HG03565 (cell line): ENCODE results near the gene ZNF827.

Experiments used
- ATAC-seq: cut with Tn5 transposase; IDR thresholded peaks from one replicate; pipeline ENCODE4 v1.9.1; 2021; ENCODE audit warnings: mild to moderate bottlenecking, moderate library complexity; ENCODE audit not compliant: unreplicated experiment

ZNF827 gene

GRCh38 chr4:145935253-145936141 is 3.1 kb downstream of the ZNF827 start:
- ATAC-seq: peak; percentile 33

GRCh38 chr4:145934434-145935047 is 4.1 kb downstream of the ZNF827 start:
- no peak for ATAC-seq

GRCh38 chr4:145933134-145933533 is 5.5 kb downstream of the ZNF827 start:
- no peak for ATAC-seq

GRCh38 chr4:145931403-145931802 is 7.2 kb downstream of the ZNF827 start:
- ATAC-seq: no peak

GRCh38 chr4:145930592-145930991 is 8.0 kb downstream of the ZNF827 start:
- ATAC-seq: no peak

- ATAC-seq: no peak
Measured at GRCh38 chr4:145929415-145930178, 9.0 kb downstream of the ZNF827 start.

GRCh38 chr4:145928748-145929147 is 9.9 kb downstream of the ZNF827 start:
- no peak for ATAC-seq

GRCh38 chr4:145927030-145927429 is 11.6 kb downstream of the ZNF827 start:
- ATAC-seq: no peak

- ATAC-seq: no peak
Measured at GRCh38 chr4:145921231-145921630, 17.4 kb downstream of the ZNF827 start.

- ATAC-seq: no peak
Measured at GRCh38 chr4:145920205-145920604, 18.4 kb downstream of the ZNF827 start.

GRCh38 chr4:145912376-145912775 is 26.2 kb downstream of the ZNF827 start:
- no peak for ATAC-seq

GRCh38 chr4:145909773-145910172 is 28.9 kb downstream of the ZNF827 start:
- ATAC-seq: no peak

- ATAC-seq: no peak
Measured at GRCh38 chr4:145909281-145909715, 29.3 kb downstream of the ZNF827 start.

GRCh38 chr4:145907812-145908211 is 30.8 kb downstream of the ZNF827 start:
- ATAC-seq: no peak

- no peak for ATAC-seq
Measured at GRCh38 chr4:145907390-145907789, 31.2 kb downstream of the ZNF827 start.

- ATAC-seq: no peak
Measured at GRCh38 chr4:145904413-145905177, 34.0 kb downstream of the ZNF827 start.

GRCh38 chr4:145902522-145902921 is 36.1 kb downstream of the ZNF827 start:
- ATAC-seq: no peak

GRCh38 chr4:145899886-145900460 is 38.6 kb downstream of the ZNF827 start:
- ATAC-seq: no peak

- no peak for ATAC-seq
Measured at GRCh38 chr4:145898926-145899531, 39.6 kb downstream of the ZNF827 start.

GRCh38 chr4:145898466-145898865 is 40.2 kb downstream of the ZNF827 start:
- no peak for ATAC-seq
